C1 segment of cervical spinal cord (tissue), 14 donors: Measurements from ENCODE around the gene ARFGAP1.

Source experiments
- DNase-seq, 14 donors: peaks; one replicate each; lab custom pipeline; 2025; lab: John Stamatoyannopoulos, UW

ARFGAP1 gene

GRCh38 chr20:63277466-63278272 lies 5.1 kb downstream of the ARFGAP1 start:
- DNase-seq = no peak

- no peak for DNase-seq
These were observed 6.0 kb downstream of the ARFGAP1 start for GRCh38 chr20:63278661-63279060.

DNA sequence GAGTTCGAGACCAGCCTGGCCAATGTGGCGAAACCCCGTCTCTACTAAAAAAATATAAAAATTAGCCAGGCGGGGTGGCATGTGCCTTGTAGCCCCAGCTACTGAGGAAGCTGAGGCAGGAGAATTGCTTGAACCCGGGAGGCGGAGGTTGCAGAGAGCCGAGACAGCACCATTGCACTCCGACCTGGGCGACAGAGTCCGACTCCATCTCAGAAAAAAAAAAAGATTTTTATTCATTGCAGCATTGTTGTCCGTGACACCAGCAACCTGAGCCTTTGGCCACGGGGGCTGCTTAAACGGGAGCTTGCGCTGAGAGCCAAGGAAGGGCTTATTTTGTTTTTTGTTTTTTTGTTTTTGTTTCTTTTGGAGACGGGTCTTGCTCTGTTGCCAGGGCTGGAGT lies 7.3 kb downstream of the ARFGAP1 start:
- DNase-seq = no peak

DNA sequence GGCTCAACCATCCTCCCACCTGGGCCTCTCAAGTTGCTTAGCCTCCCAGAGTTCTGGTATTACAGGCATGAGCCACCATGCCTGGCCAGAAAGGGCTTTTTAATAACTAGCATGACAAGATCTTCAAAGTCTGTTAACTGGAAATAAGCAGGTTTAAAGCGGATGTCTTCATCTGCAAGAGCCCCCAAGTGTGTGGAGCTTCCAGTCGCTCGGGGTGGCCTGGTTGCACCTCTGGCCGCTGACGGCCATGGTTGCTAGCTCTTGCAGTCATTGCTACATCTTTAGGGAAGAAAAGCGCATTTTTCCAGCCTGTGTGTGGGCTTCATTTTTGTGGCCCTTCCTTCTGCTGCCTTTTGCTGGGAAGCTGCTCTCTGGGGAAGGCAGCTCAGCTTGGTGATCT lies 7.8 kb downstream of the ARFGAP1 start:
- no peak for DNase-seq

DNA sequence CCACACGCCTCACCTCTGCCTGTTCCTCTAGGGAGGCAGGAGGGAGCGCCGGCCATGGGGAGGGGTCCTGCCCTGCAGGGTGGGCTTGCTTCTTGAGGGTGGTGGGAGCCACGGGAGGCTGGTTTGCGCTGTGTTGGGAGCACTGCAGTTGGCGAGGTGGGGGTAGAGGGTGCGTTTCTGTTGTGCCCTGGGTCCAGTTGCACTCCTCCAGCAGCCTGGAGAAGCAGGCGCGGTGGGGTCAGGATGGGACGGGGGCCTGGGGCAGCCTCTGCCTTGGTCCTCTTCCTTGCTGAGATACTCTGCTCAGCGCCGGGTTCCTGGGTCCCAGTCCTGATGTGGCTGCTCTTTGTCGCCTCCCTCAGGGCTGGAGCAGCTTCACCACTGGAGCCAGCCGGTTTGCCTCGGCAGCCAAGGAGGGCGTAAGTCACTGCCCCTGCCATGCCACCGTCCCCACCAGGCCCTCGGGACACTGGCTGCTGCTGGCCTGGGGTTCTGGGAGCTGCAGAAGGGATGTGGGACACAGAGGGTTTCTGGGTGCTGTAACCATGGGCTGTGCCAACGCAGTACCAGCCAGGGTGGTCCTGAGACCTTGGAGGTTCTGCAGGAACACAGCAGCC lies 8.4 kb downstream of the ARFGAP1 start:
- DNase-seq = no peak

GRCh38 chr20:63281742-63282665 lies 9.4 kb downstream of the ARFGAP1 start:
- no peak for DNase-seq

GRCh38 chr20:63282946-63283345 lies 10.3 kb downstream of the ARFGAP1 start:
- peak in 1 of 14 donors; percentile 45 for DNase-seq

GRCh38 chr20:63283397-63284082 lies 10.9 kb downstream of the ARFGAP1 start:
- no peak for DNase-seq

GRCh38 chr20:63284083-63284440 lies 11.4 kb downstream of the ARFGAP1 start:
- DNase-seq = no peak

- DNase-seq = no peak
These were observed 11.9 kb downstream of the ARFGAP1 start for GRCh38 chr20:63284544-63284949.

DNA sequence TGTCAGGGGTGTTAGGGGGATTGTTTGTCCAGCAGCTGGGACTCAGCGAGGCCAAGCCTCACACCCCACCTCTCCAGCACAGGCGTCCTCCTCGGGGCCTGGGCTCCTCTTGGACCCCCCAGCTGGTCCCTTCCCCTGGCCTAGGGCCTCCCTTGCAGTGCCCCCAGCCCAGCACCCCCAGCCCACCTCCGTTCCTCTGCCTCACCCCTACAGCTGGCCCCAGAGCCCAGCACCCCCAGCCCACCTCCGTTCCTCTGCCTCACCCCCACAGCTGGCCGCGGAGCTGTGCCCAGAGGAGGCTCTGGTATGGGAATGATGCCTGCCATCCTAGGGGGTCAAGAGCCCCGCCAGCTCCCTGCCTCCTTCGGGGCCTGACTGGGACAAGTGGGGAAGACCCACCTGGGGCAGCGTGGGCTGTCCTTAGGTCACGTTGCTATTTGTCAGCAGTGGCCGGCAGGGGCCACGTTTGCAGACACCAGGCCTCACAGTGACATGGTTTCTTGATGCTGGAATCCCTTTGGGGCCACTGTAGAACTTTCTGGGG lies 12.4 kb downstream of the ARFGAP1 start:
- DNase-seq = no peak

GRCh38 chr20:63285636-63286615 lies 13.3 kb downstream of the ARFGAP1 start:
- DNase-seq = no peak

GRCh38 chr20:63286781-63287696 lies 14.4 kb downstream of the ARFGAP1 start:
- no peak for DNase-seq

GRCh38 chr20:63287697-63288580 lies 15.3 kb downstream of the ARFGAP1 start:
- no peak for DNase-seq

DNA sequence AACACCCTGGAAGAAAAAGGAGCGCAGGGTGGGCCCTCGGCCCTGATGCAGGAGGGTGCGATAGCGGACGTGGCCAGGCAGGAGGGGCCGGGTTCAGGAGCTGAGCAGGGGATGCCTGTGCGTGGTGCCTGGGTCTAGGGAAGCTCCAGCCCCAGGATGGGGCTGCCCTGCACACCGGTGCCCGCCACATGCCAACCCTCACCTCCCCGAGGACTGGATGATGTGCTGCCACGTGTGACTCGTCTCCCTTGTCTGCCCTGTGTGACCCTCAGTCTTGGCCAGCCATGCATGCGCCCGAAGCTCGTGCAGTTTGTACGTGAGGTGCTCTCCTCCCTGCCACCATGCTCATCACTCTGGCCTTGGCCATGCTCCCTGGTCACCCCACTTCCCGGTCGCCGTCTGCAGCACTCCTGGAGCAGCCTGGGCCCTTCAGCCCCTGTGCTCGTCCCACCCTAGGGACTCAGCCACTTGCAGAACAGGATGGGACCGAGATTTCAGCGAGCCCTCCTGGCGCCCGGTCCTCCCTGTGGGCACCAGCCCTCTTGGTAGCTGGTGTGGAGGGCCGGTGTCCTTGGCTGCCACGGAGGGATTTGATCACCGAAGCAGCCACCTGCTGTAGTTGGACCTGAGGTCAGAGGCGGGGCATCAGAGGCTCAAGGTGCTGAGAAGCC lies 16.1 kb downstream of the ARFGAP1 start:
- no peak for DNase-seq

GRCh38 chr20:63289311-63290135 lies 16.9 kb downstream of the ARFGAP1 start:
- no peak for DNase-seq
